Measurements from ENCODE around the gene KIAA1755.

GRCh38 chr20:38210741-38211140 is 49.8 kb downstream of the KIAA1755 start:
- TF ChIP-seq, protein P1, sequence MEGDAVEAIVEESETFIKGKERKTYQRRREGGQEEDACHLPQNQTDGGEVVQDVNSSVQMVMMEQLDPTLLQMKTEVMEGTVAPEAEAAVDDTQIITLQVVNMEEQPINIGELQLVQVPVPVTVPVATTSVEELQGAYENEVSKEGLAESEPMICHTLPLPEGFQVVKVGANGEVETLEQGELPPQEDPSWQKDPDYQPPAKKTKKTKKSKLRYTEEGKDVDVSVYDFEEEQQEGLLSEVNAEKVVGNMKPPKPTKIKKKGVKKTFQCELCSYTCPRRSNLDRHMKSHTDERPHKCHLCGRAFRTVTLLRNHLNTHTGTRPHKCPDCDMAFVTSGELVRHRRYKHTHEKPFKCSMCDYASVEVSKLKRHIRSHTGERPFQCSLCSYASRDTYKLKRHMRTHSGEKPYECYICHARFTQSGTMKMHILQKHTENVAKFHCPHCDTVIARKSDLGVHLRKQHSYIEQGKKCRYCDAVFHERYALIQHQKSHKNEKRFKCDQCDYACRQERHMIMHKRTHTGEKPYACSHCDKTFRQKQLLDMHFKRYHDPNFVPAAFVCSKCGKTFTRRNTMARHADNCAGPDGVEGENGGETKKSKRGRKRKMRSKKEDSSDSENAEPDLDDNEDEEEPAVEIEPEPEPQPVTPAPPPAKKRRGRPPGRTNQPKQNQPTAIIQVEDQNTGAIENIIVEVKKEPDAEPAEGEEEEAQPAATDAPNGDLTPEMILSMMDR (IDR thresholded peaks at IDR 0.05), result no peak
- no peak for TF ChIP-seq POLR2AphosphoS5 (IDR thresholded peaks at IDR 0.05)
